B cell (primary cell): ENCODE data around the gene GGCX.

ENCODE experiments used
- EZH2 ChIP-seq: IDR thresholded peaks from 2 replicates; pipeline ENCODE4 v1.6.1; 2012; ENCODE audit warnings: borderline replicate concordance, low read depth, mild to moderate bottlenecking, moderate library complexity, low read length; ENCODE audit not compliant: insufficient read depth, poor library complexity, severe bottlenecking
- TF ChIP-seq, protein P1 (sequence below): fragments of 200-600 bp; IDR thresholded peaks from one replicate; pipeline ENCODE4 v1.8.0; 2022; ENCODE audit warnings: antibody characterized with exemption, mild to moderate bottlenecking

DNA sequence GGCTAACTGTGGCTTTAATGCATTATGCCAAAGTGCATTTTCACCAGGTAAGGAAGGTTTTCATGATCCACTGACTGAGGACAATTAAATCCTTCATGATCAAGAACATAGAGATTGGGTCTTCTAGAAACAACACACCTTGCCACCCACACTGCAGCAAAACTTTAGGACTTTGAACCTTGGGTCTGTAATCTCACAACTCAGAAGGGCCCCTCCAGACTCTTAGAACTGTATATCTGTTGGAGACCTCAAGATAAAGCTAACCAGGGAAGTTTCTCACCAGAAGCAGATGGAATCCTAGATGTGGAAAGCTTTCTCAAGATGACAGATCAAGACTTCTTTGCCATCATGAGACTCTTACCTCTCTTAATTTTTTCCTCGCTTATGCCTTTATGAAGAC is 64.9 kb downstream of the GGCX start:
- TF ChIP-seq EZH2: no peak
- TF ChIP-seq, protein P1, sequence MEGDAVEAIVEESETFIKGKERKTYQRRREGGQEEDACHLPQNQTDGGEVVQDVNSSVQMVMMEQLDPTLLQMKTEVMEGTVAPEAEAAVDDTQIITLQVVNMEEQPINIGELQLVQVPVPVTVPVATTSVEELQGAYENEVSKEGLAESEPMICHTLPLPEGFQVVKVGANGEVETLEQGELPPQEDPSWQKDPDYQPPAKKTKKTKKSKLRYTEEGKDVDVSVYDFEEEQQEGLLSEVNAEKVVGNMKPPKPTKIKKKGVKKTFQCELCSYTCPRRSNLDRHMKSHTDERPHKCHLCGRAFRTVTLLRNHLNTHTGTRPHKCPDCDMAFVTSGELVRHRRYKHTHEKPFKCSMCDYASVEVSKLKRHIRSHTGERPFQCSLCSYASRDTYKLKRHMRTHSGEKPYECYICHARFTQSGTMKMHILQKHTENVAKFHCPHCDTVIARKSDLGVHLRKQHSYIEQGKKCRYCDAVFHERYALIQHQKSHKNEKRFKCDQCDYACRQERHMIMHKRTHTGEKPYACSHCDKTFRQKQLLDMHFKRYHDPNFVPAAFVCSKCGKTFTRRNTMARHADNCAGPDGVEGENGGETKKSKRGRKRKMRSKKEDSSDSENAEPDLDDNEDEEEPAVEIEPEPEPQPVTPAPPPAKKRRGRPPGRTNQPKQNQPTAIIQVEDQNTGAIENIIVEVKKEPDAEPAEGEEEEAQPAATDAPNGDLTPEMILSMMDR: no peak
